Measurements from ENCODE around the gene DENND1C. TPM values are rescaled to one million over a fixed set of nuclear protein-coding genes. Genes with fewer than 3 reads are reported as not detected.

The DENND1C gene
- total RNA-seq, 6 experiments from 2014 or later, result 0.90 to 2.7 (median 1.8) TPM

- H3K4me3 ChIP-seq, result no peak overlapping the region
- H3K27ac ChIP-seq, result no peak overlapping the region
- no peaks in the 10 kb centered on the region for H3K4me1 ChIP-seq
- intact Hi-C loops (cut with DNase I), result no loop called here
- ATAC-seq (no peak), DNase-seq (no peak)
- no peak for TF ChIP-seq POLR2A (IDR thresholded peaks at IDR 0.05)
- TF ChIP-seq, protein P1, sequence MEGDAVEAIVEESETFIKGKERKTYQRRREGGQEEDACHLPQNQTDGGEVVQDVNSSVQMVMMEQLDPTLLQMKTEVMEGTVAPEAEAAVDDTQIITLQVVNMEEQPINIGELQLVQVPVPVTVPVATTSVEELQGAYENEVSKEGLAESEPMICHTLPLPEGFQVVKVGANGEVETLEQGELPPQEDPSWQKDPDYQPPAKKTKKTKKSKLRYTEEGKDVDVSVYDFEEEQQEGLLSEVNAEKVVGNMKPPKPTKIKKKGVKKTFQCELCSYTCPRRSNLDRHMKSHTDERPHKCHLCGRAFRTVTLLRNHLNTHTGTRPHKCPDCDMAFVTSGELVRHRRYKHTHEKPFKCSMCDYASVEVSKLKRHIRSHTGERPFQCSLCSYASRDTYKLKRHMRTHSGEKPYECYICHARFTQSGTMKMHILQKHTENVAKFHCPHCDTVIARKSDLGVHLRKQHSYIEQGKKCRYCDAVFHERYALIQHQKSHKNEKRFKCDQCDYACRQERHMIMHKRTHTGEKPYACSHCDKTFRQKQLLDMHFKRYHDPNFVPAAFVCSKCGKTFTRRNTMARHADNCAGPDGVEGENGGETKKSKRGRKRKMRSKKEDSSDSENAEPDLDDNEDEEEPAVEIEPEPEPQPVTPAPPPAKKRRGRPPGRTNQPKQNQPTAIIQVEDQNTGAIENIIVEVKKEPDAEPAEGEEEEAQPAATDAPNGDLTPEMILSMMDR (IDR thresholded peaks at IDR 0.05), result no peak
- no peaks in the 10 kb centered on the region for H3K36me3 ChIP-seq
- no peaks in the 10 kb centered on the region for H3K27me3 ChIP-seq
- 55% methylated on average over 1 of the region's 3 CpGs for WGBS (ENCODE audit: insufficient coverage, low coverage, low lambda C conversion rate, missing lambda C conversion rate)
- peaks cover 0 to 2% (median 0%) of the 10 kb centered on the region in 4 donors for H3K9me3 ChIP-seq
These were observed 1.6 kb upstream of the DENND1C start for GRCh38 chr19:6483235-6483634.

GRCh38 chr19:6482343-6482686 is 728 bp upstream of the DENND1C start:
- intact Hi-C loops (cut with DNase I), result no loop called here
- ATAC-seq, result no peak
- TF ChIP-seq POLR2A (IDR thresholded peaks at IDR 0.05), result no peak
- TF ChIP-seq, protein P1 (IDR thresholded peaks at IDR 0.05), result no peak

GRCh38 chr19:6480848-6481415 is 655 bp downstream of the DENND1C start:
- Histone ChIP-seq H3K4me3 (peak overlapping the region; percentile 22 to 32 (median 23)), H3K9me3 (peaks cover 0 to 2% (median 0%) of the 10 kb centered on the region in 4 donors), H3K27ac (peak overlapping the region in 1 of 3 donors; percentile 49), H3K27me3 (no peaks in the 10 kb centered on the region), H3K36me3 (no peaks in the 10 kb centered on the region), H3K4me1 (no peaks in the 10 kb centered on the region)
- TF ChIP-seq POLR2A (IDR thresholded peaks at IDR 0.05), result no peak
- TF ChIP-seq, protein P1 (IDR thresholded peaks at IDR 0.05), result no peak
- no peak for ATAC-seq
- intact Hi-C loops (cut with DNase I), result no loop called here
- DNase-seq, result no peak
- 60% methylated on average over 8 of the region's 10 CpGs for WGBS (ENCODE audit: insufficient coverage, low coverage, low lambda C conversion rate, missing lambda C conversion rate)

More at GRCh38 chr19:6482343-6482686, 728 bp upstream of the DENND1C start:
- Histone ChIP-seq H3K4me3 (no peak overlapping the region), H3K36me3 (no peaks in the 10 kb centered on the region), H3K9me3 (peaks cover 0 to 2% (median 0%) of the 10 kb centered on the region in 4 donors), H3K27ac (no peak overlapping the region), H3K4me1 (no peaks in the 10 kb centered on the region), H3K27me3 (no peaks in the 10 kb centered on the region)
- 97% methylated on average over 3 of the region's 8 CpGs for WGBS (ENCODE audit: insufficient coverage, low coverage, low lambda C conversion rate, missing lambda C conversion rate)
- no peak for DNase-seq

DNA sequence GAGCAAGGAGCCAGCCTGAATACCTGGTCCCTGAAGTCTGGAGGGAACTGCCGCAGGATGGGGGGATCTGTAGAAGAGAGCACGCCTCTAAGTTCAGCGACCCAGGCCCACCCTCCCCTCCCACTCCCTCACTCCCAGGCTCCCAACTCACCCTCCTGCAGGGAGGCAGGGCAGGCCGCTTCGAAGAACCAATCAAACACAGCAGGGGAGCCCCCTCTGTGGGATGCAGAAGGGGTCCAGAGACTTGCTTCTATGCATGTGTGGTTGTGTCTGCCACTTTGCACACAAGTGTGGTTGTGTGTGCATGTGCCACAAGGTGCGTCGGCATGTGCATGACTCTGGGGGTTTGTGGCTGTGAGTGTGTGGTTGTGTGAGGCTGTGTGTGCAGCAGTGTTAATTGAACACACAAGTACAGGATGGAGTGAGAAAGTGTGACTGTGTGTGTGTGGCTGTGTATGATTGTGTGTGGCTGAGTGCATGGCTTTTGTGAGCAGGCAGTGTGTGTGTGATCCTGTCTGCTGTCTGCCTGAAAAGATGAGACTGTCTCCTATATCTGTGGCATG is 1.7 kb downstream of the DENND1C start:
- intact Hi-C loops (cut with DNase I), result no loop called here
- no peak overlapping the region for H3K27ac ChIP-seq
- no peaks in the 10 kb centered on the region for H3K4me1 ChIP-seq
- no peaks in the 10 kb centered on the region for H3K9me3 ChIP-seq
- TF ChIP-seq, protein P1 (IDR thresholded peaks at IDR 0.05), result no peak
- no peak for TF ChIP-seq POLR2A (IDR thresholded peaks at IDR 0.05)
- no peak overlapping the region for H3K4me3 ChIP-seq
- no peaks in the 10 kb centered on the region for H3K27me3 ChIP-seq
- no peak for ATAC-seq
- no peak for DNase-seq
- 87% methylated on average over 2 of the region's 7 CpGs for WGBS (ENCODE audit: insufficient coverage, low coverage, low lambda C conversion rate, missing lambda C conversion rate)
- H3K36me3 ChIP-seq, result no peaks in the 10 kb centered on the region

All from right lobe of liver (tissue), 6 donors.